ENCODE results near the gene CMA1. TPM values are rescaled to one million over a fixed set of nuclear protein-coding genes. Genes with fewer than 3 reads are reported as not detected.
"Not testable (repeated sequence)": the region's sequence is repeated elsewhere in the genome, so short reads cannot be mapped to it uniquely, and the experiment has no call there.

The CMA1 gene
- total RNA-seq: not detected in 2 replicates

DNA sequence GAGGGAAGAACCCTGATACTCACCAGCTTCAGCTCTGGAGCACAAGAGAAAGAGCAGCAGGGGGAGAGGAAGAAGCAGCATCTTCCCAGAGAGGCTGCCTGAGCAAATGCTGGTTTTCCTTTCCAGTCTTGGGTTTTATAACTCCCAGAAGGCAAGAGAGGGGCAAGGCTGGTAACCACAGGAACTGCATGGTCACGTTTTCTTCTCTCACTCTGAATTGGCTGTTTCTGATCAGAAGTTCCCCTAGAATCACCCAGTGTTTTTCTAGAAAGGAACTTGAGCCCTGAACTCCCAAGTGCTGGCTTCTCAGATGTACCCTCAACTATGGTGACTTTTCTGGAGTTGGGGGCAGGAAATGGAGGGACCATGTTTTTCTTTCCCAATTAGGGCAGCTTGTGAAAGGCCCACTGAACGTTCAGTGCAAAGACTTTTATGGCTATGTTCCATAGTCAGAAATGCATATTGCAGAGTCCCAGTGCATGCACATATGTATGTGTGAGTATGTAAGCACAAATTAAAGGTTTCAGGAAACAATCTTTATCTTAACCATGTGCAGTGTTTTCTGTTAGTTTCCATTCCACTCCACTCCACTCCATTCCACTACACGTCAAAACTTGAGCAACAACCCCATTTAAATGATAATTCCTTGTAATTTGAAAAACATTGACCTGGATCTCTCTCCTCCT is at the start of gene CMA1:
CMA1 (minus strand) TSS at position 111 of the 686 bp plus-strand sequence; CDS start at position 81, 30 bp downstream.
- no peak for TF ChIP-seq CTCF (IDR thresholded peaks at IDR 0.05; ENCODE audit: insufficient read depth, low read depth, low read length)
- no peak within 1 kb of the TSS for H3K4me3 ChIP-seq (ENCODE audit: low read depth, low read length)
- no peak for DNase-seq (ENCODE audit: low read depth)

GRCh38 chr14:24556756-24557155 is 48.7 kb upstream of the CMA1 start:
- TF ChIP-seq CTCF (IDR thresholded peaks at IDR 0.05; ENCODE audit: insufficient read depth, low read depth, low read length): no peak
- no peak for DNase-seq (ENCODE audit: low read depth)
- no peak overlapping the region for H3K4me3 ChIP-seq (ENCODE audit: low read depth, low read length)

GRCh38 chr14:24549064-24549463 is 41.0 kb upstream of the CMA1 start:
- H3K4me3 ChIP-seq (ENCODE audit: low read depth, low read length); DNase-seq (ENCODE audit: low read depth): not testable (repeated sequence)

DNA sequence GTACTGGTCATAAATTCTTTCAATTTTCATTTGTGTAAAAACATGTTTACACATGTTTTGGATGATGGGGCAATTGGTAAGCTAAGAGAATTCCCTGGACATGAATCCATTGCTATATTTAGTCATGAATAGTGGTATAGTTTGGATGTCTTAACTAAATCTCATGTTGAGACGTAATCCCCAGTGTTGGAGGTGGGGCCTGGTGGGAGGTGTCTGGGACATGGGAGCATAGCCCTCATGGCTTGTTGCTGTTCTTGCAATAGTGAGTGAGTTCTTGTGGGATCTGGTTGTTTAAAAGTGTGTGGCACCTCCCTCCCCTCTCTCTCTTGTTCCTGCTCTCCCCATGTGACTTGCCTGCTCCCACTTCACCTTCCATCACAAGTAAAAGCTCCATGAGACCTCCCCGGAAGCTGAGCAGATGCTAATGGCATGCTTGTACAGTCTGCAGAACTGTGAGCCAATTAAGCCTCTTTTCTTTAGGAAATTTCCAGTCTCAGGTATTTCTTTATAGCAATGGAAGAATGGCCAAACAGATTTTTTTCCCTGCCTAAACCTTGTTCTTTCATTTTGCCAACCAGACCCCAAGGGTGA is 34.4 kb upstream of the CMA1 start:
- H3K4me3 ChIP-seq (ENCODE audit: low read depth, low read length): no peak overlapping the region
- DNase-seq (ENCODE audit: low read depth): no peak
- TF ChIP-seq CTCF (IDR thresholded peaks at IDR 0.05; ENCODE audit: insufficient read depth, low read depth, low read length): no peak

DNA sequence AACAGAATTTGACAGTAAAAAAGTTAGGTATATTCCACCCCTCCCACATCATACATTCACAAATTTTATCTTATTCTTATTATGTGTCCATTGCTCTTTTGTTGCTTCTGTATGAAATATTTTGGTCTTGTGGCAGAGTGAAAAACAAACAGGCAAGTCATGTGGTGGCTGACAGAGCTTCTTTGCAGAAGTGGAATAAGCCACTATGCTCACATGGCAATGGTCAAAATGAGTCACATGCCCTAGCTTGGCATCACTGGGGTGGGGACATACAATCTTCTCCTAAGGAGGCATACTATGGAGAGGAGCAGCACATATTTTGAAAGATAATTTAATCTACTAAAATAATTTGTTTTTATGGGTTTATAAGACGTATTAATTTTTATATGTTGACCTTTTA is 27.7 kb upstream of the CMA1 start:
- no peak for TF ChIP-seq CTCF (IDR thresholded peaks at IDR 0.05; ENCODE audit: insufficient read depth, low read depth, low read length)
- no peak for DNase-seq (ENCODE audit: low read depth)
- no peak overlapping the region for H3K4me3 ChIP-seq (ENCODE audit: low read depth, low read length)

DNA sequence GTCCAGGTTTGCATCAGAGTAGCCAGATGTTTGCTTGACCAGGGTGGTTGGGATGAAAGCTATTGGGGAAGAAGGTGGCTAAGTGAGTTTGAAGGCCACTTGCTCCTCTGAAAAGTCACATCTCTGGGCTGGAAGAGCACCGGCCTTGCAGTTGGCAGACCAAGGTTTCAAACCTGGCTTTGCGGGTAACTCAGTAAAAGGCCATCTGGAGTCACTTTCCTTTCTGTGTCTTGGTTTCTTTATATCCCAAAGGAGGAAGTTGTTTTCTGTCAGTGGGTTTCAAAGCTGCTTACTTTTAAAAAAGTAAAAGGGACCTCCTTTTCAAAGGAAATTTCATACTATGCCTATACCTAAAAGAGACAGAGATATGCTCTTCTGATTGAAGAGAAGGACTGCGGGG is 26.2 kb upstream of the CMA1 start:
- no peak overlapping the region for H3K4me3 ChIP-seq (ENCODE audit: low read depth, low read length)
- DNase-seq (ENCODE audit: low read depth): no peak
- no peak for TF ChIP-seq CTCF (IDR thresholded peaks at IDR 0.05; ENCODE audit: insufficient read depth, low read depth, low read length)

DNA sequence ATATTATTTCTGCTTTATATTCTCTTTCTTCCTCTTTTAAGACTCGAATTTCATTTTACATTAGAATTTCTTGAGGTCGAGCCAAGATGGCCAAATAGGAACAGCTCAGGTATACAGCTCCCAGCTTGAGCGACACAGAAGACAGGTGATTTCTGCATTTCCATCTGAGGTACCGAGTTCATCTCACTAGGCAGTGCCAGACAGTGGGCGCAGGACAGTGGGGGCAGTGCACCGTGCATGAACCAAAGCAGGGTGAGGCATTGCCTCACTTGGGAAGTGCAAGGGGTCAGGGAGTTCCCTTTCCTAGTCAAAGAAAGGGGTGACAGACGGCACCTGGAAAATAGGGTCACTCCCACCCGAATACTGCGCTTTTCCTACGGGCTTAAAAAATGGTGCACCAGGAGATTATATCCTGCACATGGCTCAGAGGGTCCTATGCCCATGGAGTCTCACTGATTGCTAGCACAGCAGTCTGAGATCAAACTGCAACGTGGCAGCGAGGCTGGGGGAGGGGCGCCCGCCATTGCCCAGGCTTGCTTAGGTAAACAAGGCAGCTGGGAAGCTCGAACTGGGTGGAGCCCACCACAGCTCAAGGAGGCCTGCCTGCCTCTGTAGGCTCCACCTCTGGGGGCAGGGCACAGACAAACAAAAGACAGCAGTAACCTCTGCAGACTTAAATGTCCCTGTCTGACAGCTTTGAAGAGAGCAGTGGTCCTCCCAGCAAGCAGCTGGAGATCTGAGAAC is 18.0 kb upstream of the CMA1 start:
- not testable (repeated sequence) for DNase-seq (ENCODE audit: low read depth); H3K4me3 ChIP-seq (ENCODE audit: low read depth, low read length)

Data from fibroblast of villous mesenchyme (primary cell).